Left ventricle myocardium inferior (tissue), 1 donor: ENCODE measurements around the gene DTWD2. TPM values are rescaled to one million over a fixed set of nuclear protein-coding genes. Genes with fewer than 3 reads are reported as not detected.

Source experiments
- DNase-seq: peaks from one replicate; pipeline ENCODE4 v3.0.0-alpha.2; 2020
- H3K27ac ChIP-seq: fragments of 200-600 bp; replicated peaks from 2 replicates; pipeline ENCODE4 v1.8.0; 2021
- H3K27me3 ChIP-seq: fragments of 200-600 bp; 2 replicates; pipeline ENCODE4 v1.8.0; 2021; ENCODE audit warnings: low read depth
- H3K36me3 ChIP-seq: fragments of 200-600 bp; 2 replicates; pipeline ENCODE4 v1.8.0; 2021
- H3K4me1 ChIP-seq: fragments of 200-600 bp; 2 replicates; pipeline ENCODE4 v1.8.0; 2021
- H3K4me3 ChIP-seq: fragments of 200-600 bp; 2 replicates; pipeline ENCODE4 v1.8.0; 2021; ENCODE audit warnings: mild to moderate bottlenecking, moderate library complexity
- H3K9me3 ChIP-seq: fragments of 200-600 bp; replicated peaks from 2 replicates; pipeline ENCODE4 v1.8.0; 2021
- CTCF ChIP-seq: fragments of 200-600 bp; IDR thresholded peaks from 2 replicates; pipeline ENCODE4 v1.8.0; 2021; ENCODE audit warnings: antibody characterized with exemption, mild to moderate bottlenecking, borderline replicate concordance
- intact Hi-C: fragments of 100-400 bp; cut with micrococcal nuclease; formaldehyde crosslinking; loops from one replicate; pipeline ENCODE4 v1.11.0; 2022
- total RNA-seq: library from RNA; stranded (reverse); fragmentation: NEBNext Ultra II Directional; extraction: Animal tissue kit (Norgen Biotek cat#: 25700); gene quantifications from one replicate; pipeline ENCODE4 v1.2.1, GENCODE V29; 2021
- donor health status: DM: no; HTN: yes; CAD: no; lungs with severe emphysema.

DTWD2 gene
- total RNA-seq, 1 donor from 2014 or later: 14.7 TPM

- no peaks in the 10 kb centered on the region for H3K27me3 ChIP-seq
- H3K9me3 ChIP-seq: no peaks in the 10 kb centered on the region
- no peak for DNase-seq
- H3K4me1 ChIP-seq: no peaks in the 10 kb centered on the region
- TF ChIP-seq CTCF: no peak
- intact Hi-C loops: no loop called here
- no peak overlapping the region for H3K27ac ChIP-seq
- no peak overlapping the region for H3K4me3 ChIP-seq
- H3K36me3 ChIP-seq: no peaks in the 10 kb centered on the region
Measured at GRCh38 chr5:118844351-118844750, 144.0 kb downstream of the DTWD2 start.

GRCh38 chr5:118834710-118835109 is 153.6 kb downstream of the DTWD2 start:
- H3K36me3 ChIP-seq: no peaks in the 10 kb centered on the region
- no peaks in the 10 kb centered on the region for H3K9me3 ChIP-seq
- H3K4me1 ChIP-seq: no peaks in the 10 kb centered on the region
- no peak overlapping the region for H3K4me3 ChIP-seq
- H3K27me3 ChIP-seq: no peaks in the 10 kb centered on the region
- H3K27ac ChIP-seq: no peak overlapping the region
- intact Hi-C loops: no loop called here
- no peak for DNase-seq
- no peak for TF ChIP-seq CTCF

GRCh38 chr5:118832974-118833373 is 155.4 kb downstream of the DTWD2 start:
- Histone ChIP-seq H3K4me1 (no peaks in the 10 kb centered on the region), H3K27me3 (no peaks in the 10 kb centered on the region), H3K36me3 (no peaks in the 10 kb centered on the region), H3K27ac (no peak overlapping the region), H3K9me3 (no peaks in the 10 kb centered on the region), H3K4me3 (no peak overlapping the region)
- DNase-seq: no peak
- no peak for TF ChIP-seq CTCF
- intact Hi-C loops: no loop called here

GRCh38 chr5:118825226-118825625 is 163.1 kb downstream of the DTWD2 start:
- no peak for TF ChIP-seq CTCF
- Histone ChIP-seq H3K27me3 (no peaks in the 10 kb centered on the region), H3K4me1 (peaks cover 14% of the 10 kb centered on the region), H3K9me3 (no peaks in the 10 kb centered on the region), H3K4me3 (no peak overlapping the region), H3K36me3 (no peaks in the 10 kb centered on the region), H3K27ac (peak overlapping the region; percentile 40)
- no peak for DNase-seq
- intact Hi-C loops: no loop called here

GRCh38 chr5:118818604-118819003 is 169.7 kb downstream of the DTWD2 start:
- Histone ChIP-seq H3K4me1 (no peaks in the 10 kb centered on the region), H3K4me3 (no peak overlapping the region), H3K27me3 (no peaks in the 10 kb centered on the region), H3K27ac (no peak overlapping the region), H3K9me3 (peaks cover 25% of the 10 kb centered on the region), H3K36me3 (no peaks in the 10 kb centered on the region)
- TF ChIP-seq CTCF: no peak
- intact Hi-C loops: no loop called here
- DNase-seq: no peak

GRCh38 chr5:118808441-118808840 is 179.9 kb downstream of the DTWD2 start:
- Histone ChIP-seq H3K27ac (no peak overlapping the region), H3K27me3 (no peaks in the 10 kb centered on the region), H3K4me3 (no peak overlapping the region), H3K9me3 (peaks cover 18% of the 10 kb centered on the region), H3K36me3 (no peaks in the 10 kb centered on the region), H3K4me1 (no peaks in the 10 kb centered on the region)
- no peak for DNase-seq
- intact Hi-C loops: no loop called here
- no peak for TF ChIP-seq CTCF
